Astrocyte of the hippocampus (primary cell): Measurements from ENCODE around the gene NKAIN2.
"Not testable (repeated sequence)": the region's sequence is repeated elsewhere in the genome, so short reads cannot be mapped to it uniquely, and the experiment has no call there.

Source experiments
- DNase-seq: peaks from one replicate; pipeline ENCODE4 v3.0.0; 2011; ENCODE audit warnings: low read depth, low spot score

NKAIN2 gene

GRCh38 chr6:123888771-123889513 lies 85.3 kb downstream of the NKAIN2 start:
- no peak for DNase-seq

GRCh38 chr6:123895346-123895745 lies 91.7 kb downstream of the NKAIN2 start:
- DNase-seq = no peak

GRCh38 chr6:123895806-123896205 lies 92.1 kb downstream of the NKAIN2 start:
- DNase-seq = no peak

- DNase-seq = no peak
Measured at GRCh38 chr6:123896869-123897268, 93.2 kb downstream of the NKAIN2 start.

- no peak for DNase-seq
Measured at GRCh38 chr6:123897965-123898364, 94.3 kb downstream of the NKAIN2 start.

GRCh38 chr6:123898665-123899064 lies 95.0 kb downstream of the NKAIN2 start:
- no peak for DNase-seq

- DNase-seq = no peak
Measured at GRCh38 chr6:123899745-123900144, 96.1 kb downstream of the NKAIN2 start.

GRCh38 chr6:123901436-123901835 lies 97.8 kb downstream of the NKAIN2 start:
- DNase-seq = peak; percentile 7

- DNase-seq = no peak
Measured at GRCh38 chr6:123902738-123903313, 99.2 kb downstream of the NKAIN2 start.

- no peak for DNase-seq
Measured at GRCh38 chr6:123904228-123904627, 100.6 kb downstream of the NKAIN2 start.

- DNase-seq = no peak
Measured at GRCh38 chr6:123908797-123909196, 105.1 kb downstream of the NKAIN2 start.

- DNase-seq = no peak
Measured at GRCh38 chr6:123909989-123910388, 106.3 kb downstream of the NKAIN2 start.

GRCh38 chr6:123913863-123914262 lies 110.2 kb downstream of the NKAIN2 start:
- DNase-seq = peak; percentile 52

- DNase-seq = not testable (repeated sequence)
Measured at GRCh38 chr6:123923379-123923778, 119.7 kb downstream of the NKAIN2 start.

- DNase-seq = peak; percentile 36
Measured at GRCh38 chr6:123925350-123925749, 121.7 kb downstream of the NKAIN2 start.

GRCh38 chr6:123925842-123926399 lies 122.3 kb downstream of the NKAIN2 start:
- peak; percentile 65 for DNase-seq

- DNase-seq = no peak
Measured at GRCh38 chr6:123928529-123928928, 124.9 kb downstream of the NKAIN2 start.

GRCh38 chr6:123931928-123932327 lies 128.3 kb downstream of the NKAIN2 start:
- no peak for DNase-seq

- peak; percentile 43 for DNase-seq
Measured at GRCh38 chr6:123940551-123940950, 136.9 kb downstream of the NKAIN2 start.

- no peak for DNase-seq
Measured at GRCh38 chr6:123941855-123942254, 138.2 kb downstream of the NKAIN2 start.

- no peak for DNase-seq
Measured at GRCh38 chr6:123945386-123945785, 141.7 kb downstream of the NKAIN2 start.

GRCh38 chr6:123953920-123954319 lies 150.3 kb downstream of the NKAIN2 start:
- no peak for DNase-seq

- no peak for DNase-seq
Measured at GRCh38 chr6:123956492-123957139, 153.0 kb downstream of the NKAIN2 start.
